Esophagus muscularis mucosa (tissue), 4 donors: ENCODE data around the gene TBC1D22A.

Experiments
- CTCF ChIP-seq, 3 experiments: fragments of 200-600 bp in 2 of 3; fragments of 450-650 bp in 1 of 3; sonication (generic) in 2 of 3; IDR thresholded peaks; one replicate each; pipeline ENCODE4 v1.5.1; 2017 to 2019; ENCODE audit warnings: antibody characterized with exemption in 3 of 3, mild to moderate bottlenecking in 2 of 3, moderate library complexity in 1 of 3
- EP300 ChIP-seq: sonication (generic); formaldehyde crosslinking; IDR thresholded peaks from one replicate; pipeline ENCODE4 v1.6.1; 2017; ENCODE audit warnings: antibody characterized with exemption
- POLR2AphosphoS5 ChIP-seq, 2 donors: sonication (generic); formaldehyde crosslinking; IDR thresholded peaks; one replicate each; pipeline ENCODE4 v1.6.1; 2017; ENCODE audit warnings: antibody characterized with exemption in 2 of 2

- TF ChIP-seq CTCF (IDR thresholded peaks at IDR 0.05) (no peak), POLR2AphosphoS5 (IDR thresholded peaks at IDR 0.05) (no peak), EP300 (no peak)
Measured at GRCh38 chr22:47089796-47090460, 327.5 kb downstream of the TBC1D22A start.
